GM10266 (cell line): ENCODE measurements around the gene PNPLA7.
"Not testable (repeated sequence)": the region's sequence is repeated elsewhere in the genome, so short reads cannot be mapped to it uniquely, and the experiment has no call there.

ENCODE experiments used
- DNase-seq: peaks from one replicate; pipeline ENCODE4 v3.0.0; 2012; ENCODE audit errors: extremely low spot score
- CTCF ChIP-seq: IDR thresholded peaks from 2 replicates; pipeline ENCODE4 v1.5.1; 2012; ENCODE audit warnings: mild to moderate bottlenecking, low read depth; ENCODE audit not compliant: control insufficient read depth, insufficient read depth; ENCODE audit errors: missing control alignments

The PNPLA7 gene

GRCh38 chr9:137516144-137516917 is 33.9 kb downstream of the PNPLA7 start:
- peak; percentile 18 for DNase-seq
- TF ChIP-seq CTCF = no peak

GRCh38 chr9:137515338-137515724 is 34.9 kb downstream of the PNPLA7 start:
- no peak for TF ChIP-seq CTCF
- peak; percentile 13 for DNase-seq

- TF ChIP-seq CTCF = no peak
- DNase-seq = peak; percentile 10
These were observed 35.4 kb downstream of the PNPLA7 start for GRCh38 chr9:137514691-137515337.

GRCh38 chr9:137513801-137514570 is 36.2 kb downstream of the PNPLA7 start:
- DNase-seq = not testable (repeated sequence)

GRCh38 chr9:137513136-137513535 is 37.1 kb downstream of the PNPLA7 start:
- not testable (repeated sequence) for DNase-seq

GRCh38 chr9:137511758-137512463 is 38.3 kb downstream of the PNPLA7 start:
- DNase-seq = no peak
- TF ChIP-seq CTCF = no peak

GRCh38 chr9:137511126-137511525 is 39.1 kb downstream of the PNPLA7 start:
- DNase-seq = not testable (repeated sequence)

GRCh38 chr9:137509198-137509597 is 41.0 kb downstream of the PNPLA7 start:
- no peak for DNase-seq
- TF ChIP-seq CTCF = no peak
